ENCODE results near the gene BUB1B. TPM values are rescaled to one million over a fixed set of nuclear protein-coding genes. Genes with fewer than 3 reads are reported as not detected.

Gene BUB1B
- total RNA-seq, 1 experiment from 2014 or later: 83.2 TPM

- no peak overlapping the region for H3K27ac ChIP-seq (ENCODE audit: insufficient read length, low read depth, low read length)
- H2BK20ac ChIP-seq (ENCODE audit: low read depth, low read length, poor library complexity, severe bottlenecking): no peak overlapping the region
- no peaks in the 10 kb centered on the region; the same call in 1 of the 2 replicates for H3K27me3 ChIP-seq (ENCODE audit: insufficient read depth, low read length)
- H3K36me3 Mint-ChIP-seq (ENCODE audit: insufficient read depth in 1 of 3, low read depth in 3 of 3): peaks cover 40 to 72% (median 70%) of the 10 kb centered on the region in 3 experiments; a peak in 6 of 7 replicates
- H4K5ac ChIP-seq (ENCODE audit: insufficient read length, low read depth, low read length): no peak overlapping the region
- no peak overlapping the region for H2BK5ac ChIP-seq (ENCODE audit: insufficient read length, low read length)
- H3K27ac Mint-ChIP-seq: no peak overlapping the region
- no peak overlapping the region for H3K23ac ChIP-seq (ENCODE audit: insufficient read length, low read depth, low read length)
- H3K9ac ChIP-seq (ENCODE audit: extremely low read depth, insufficient read length, low read length): no peak overlapping the region
- no peak overlapping the region for H4K91ac ChIP-seq (ENCODE audit: insufficient read length, low read depth, low read length)
- H2AK5ac ChIP-seq (ENCODE audit: insufficient read length, low read length): no peak overlapping the region
- no peak overlapping the region for H3K56ac ChIP-seq (ENCODE audit: insufficient read length, low read depth, low read length)
- no peaks in the 10 kb centered on the region for H3K27me3 Mint-ChIP-seq (ENCODE audit: low read depth)
- no peak overlapping the region for H4K8ac ChIP-seq (replicated peaks; ENCODE audit: insufficient read length, low read depth, low read length)
- H3K4me1 Mint-ChIP-seq: no peaks in the 10 kb centered on the region
- no peaks in the 10 kb centered on the region for H3K79me2 ChIP-seq (ENCODE audit: insufficient read depth, low read length)
- no peak overlapping the region for H2BK120ac ChIP-seq (ENCODE audit: low read depth, low read length, poor library complexity, severe bottlenecking)
- H3K18ac ChIP-seq (ENCODE audit: insufficient read length, low read depth, low read length): no peak overlapping the region
- no peak overlapping the region for H3T11ph ChIP-seq (ENCODE audit: low read length)
- H3K79me1 ChIP-seq (ENCODE audit: insufficient read depth, low read depth, low read length, poor library complexity, severe bottlenecking): peaks cover 3% of the 10 kb centered on the region
- H2BK15ac ChIP-seq (ENCODE audit: low read depth, low read length): no peak overlapping the region
- no peak overlapping the region for H3K4me3 Mint-ChIP-seq
- no peak overlapping the region for H2BK12ac ChIP-seq (ENCODE audit: insufficient read length, low read depth, low read length)
- no peaks in the 10 kb centered on the region for H3K9me3 ChIP-seq (ENCODE audit: control insufficient read depth, low read depth, low read length)
- TF ChIP-seq, protein P1, sequence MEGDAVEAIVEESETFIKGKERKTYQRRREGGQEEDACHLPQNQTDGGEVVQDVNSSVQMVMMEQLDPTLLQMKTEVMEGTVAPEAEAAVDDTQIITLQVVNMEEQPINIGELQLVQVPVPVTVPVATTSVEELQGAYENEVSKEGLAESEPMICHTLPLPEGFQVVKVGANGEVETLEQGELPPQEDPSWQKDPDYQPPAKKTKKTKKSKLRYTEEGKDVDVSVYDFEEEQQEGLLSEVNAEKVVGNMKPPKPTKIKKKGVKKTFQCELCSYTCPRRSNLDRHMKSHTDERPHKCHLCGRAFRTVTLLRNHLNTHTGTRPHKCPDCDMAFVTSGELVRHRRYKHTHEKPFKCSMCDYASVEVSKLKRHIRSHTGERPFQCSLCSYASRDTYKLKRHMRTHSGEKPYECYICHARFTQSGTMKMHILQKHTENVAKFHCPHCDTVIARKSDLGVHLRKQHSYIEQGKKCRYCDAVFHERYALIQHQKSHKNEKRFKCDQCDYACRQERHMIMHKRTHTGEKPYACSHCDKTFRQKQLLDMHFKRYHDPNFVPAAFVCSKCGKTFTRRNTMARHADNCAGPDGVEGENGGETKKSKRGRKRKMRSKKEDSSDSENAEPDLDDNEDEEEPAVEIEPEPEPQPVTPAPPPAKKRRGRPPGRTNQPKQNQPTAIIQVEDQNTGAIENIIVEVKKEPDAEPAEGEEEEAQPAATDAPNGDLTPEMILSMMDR (conservative IDR thresholded peaks at IDR 0.05): no peak
- no peak overlapping the region for H3K14ac ChIP-seq (ENCODE audit: insufficient read depth, low read length)
- no peak overlapping the region for H2AFZ ChIP-seq (ENCODE audit: low read length)
- no peak for DNase-seq
- H3K4me2 ChIP-seq (ENCODE audit: insufficient read depth, insufficient read length, low read length): no peak overlapping the region
- no peaks in the 10 kb centered on the region for H3K23me2 ChIP-seq (ENCODE audit: insufficient read length, low read depth, low read length, poor library complexity, severe bottlenecking)
- H3K4ac ChIP-seq (ENCODE audit: low read depth, low read length): no peak overlapping the region
- no CpG with 5 or more reads among the region's 6 CpGs for WGBS (ENCODE audit: extremely low coverage, insufficient read length, low lambda C conversion rate)
- H4K20me1 ChIP-seq (ENCODE audit: control insufficient read depth, insufficient read depth, insufficient read length): no peaks in the 10 kb centered on the region
- no peaks in the 10 kb centered on the region for H3K9me3 Mint-ChIP-seq
- H3K4me1 ChIP-seq (ENCODE audit: insufficient read depth, low read length): no peaks in the 10 kb centered on the region
Observed at GRCh38 chr15:40222131-40222530, 61.3 kb downstream of the BUB1B start.

Data from H9 (cell line).